BLaER1 treated with 17β-estradiol and CSF1 and Interleukin-3, amounts not matched to agents 10 nM and 100 nM (cell line): ENCODE results near the gene INPP5J.
A peak's percentile ranks its signal among the peaks of the same experiment; 100 is the strongest.
"Not testable (repeated sequence)": the region's sequence is repeated elsewhere in the genome, so short reads cannot be mapped to it uniquely, and the experiment has no call there.

ENCODE experiments used
- H3K27ac ChIP-seq, 11 experiments: shearing (Covaris generic); formaldehyde crosslinking; 2 replicates each; pipeline ENCODE4 v1.8.1; 2022
- H3K27me3 ChIP-seq, 11 experiments: shearing (Covaris generic); formaldehyde crosslinking; 2 replicates each; pipeline ENCODE4 v1.8.1; 2022
- H3K36me3 ChIP-seq, 11 experiments: shearing (Covaris generic); formaldehyde crosslinking; 2 replicates each; pipeline ENCODE4 v1.8.1; 2022
- H3K4me1 ChIP-seq, 10 experiments: shearing (Covaris generic); formaldehyde crosslinking; 2 replicates each; pipeline ENCODE4 v1.8.1; 2022
- H3K4me2 ChIP-seq, 11 experiments: shearing (Covaris generic); formaldehyde crosslinking; 2 replicates each; pipeline ENCODE4 v1.8.1; 2022
- H3K4me3 ChIP-seq, 10 experiments: shearing (Covaris generic); formaldehyde crosslinking; 2 replicates each; pipeline ENCODE4 v1.8.1; 2022
- H3K9ac ChIP-seq, 11 experiments: shearing (Covaris generic); formaldehyde crosslinking; 2 replicates each; pipeline ENCODE4 v1.8.1; 2022
- H3K9me3 ChIP-seq, 11 experiments: shearing (Covaris generic); formaldehyde crosslinking; replicated peaks in 1 of 11; 2 replicates each; pipeline ENCODE4 v1.8.1; 2022
- H4K20me1 ChIP-seq, 11 experiments: shearing (Covaris generic); formaldehyde crosslinking; 2 replicates each; pipeline ENCODE4 v1.8.1; 2022
- Cebpa-rat ChIP-seq, 11 experiments: shearing (Covaris generic); IDR thresholded peaks; 2 replicates each; pipeline ENCODE4 v1.8.1; 2022

INPP5J gene

GRCh38 chr22:31160328-31160978 is 37.7 kb downstream of the INPP5J start:
- Histone ChIP-seq H3K36me3 (peaks cover 11 to 24% (median 22%) of the 10 kb centered on the region in 11 experiments; a peak in 21 of 22 replicates), H4K20me1 (peaks cover 0 to 44% (median 2%) of the 10 kb centered on the region in 11 experiments; a peak in 10 of 22 replicates), H3K9me3 (no peaks in the 10 kb centered on the region), H3K4me1 (peaks cover 16 to 44% (median 25%) of the 10 kb centered on the region in 10 experiments), H3K27ac (peak overlapping the region; percentile 81 to 94 (median 89)), H3K9ac (peak overlapping the region; percentile 81 to 92 (median 87)), H3K4me3 (peak overlapping the region; percentile 70 to 86 (median 76)), H3K27me3 (no peaks in the 10 kb centered on the region), H3K4me2 (peak overlapping the region; percentile 77 to 96 (median 89))
- TF ChIP-seq Cebpa-rat (IDR thresholded peaks at IDR 0.05) = no peak

- H3K36me3 ChIP-seq = peaks cover 20 to 34% (median 32%) of the 10 kb centered on the region in 11 experiments; a peak in 21 of 22 replicates
- peak overlapping the region; percentile 77 to 96 (median 89) for H3K4me2 ChIP-seq
- H3K4me3 ChIP-seq = peak overlapping the region in 9 of 10 experiments; percentile 3 to 86 (median 76); a peak in 12 of 20 replicates
- H3K27me3 ChIP-seq = no peaks in the 10 kb centered on the region
- peak overlapping the region in 9 of 11 experiments; percentile 84 to 92 (median 87); a peak in 13 of 22 replicates for H3K9ac ChIP-seq
- no peaks in the 10 kb centered on the region for H3K9me3 ChIP-seq
- TF ChIP-seq Cebpa-rat (IDR thresholded peaks at IDR 0.05) = no peak
- no peak overlapping the region; a peak in 1 of 22 replicates for H3K27ac ChIP-seq
- peaks cover 16 to 47% (median 25%) of the 10 kb centered on the region in 10 experiments for H3K4me1 ChIP-seq
- peaks cover 0 to 53% (median 8%) of the 10 kb centered on the region in 11 experiments; a peak in 10 of 22 replicates for H4K20me1 ChIP-seq
Measured at GRCh38 chr22:31161386-31161785, 38.6 kb downstream of the INPP5J start.

- H3K4me3 ChIP-seq = peak overlapping the region in 3 of 10 experiments; percentile 76 to 86 (median 76); a peak in 4 of 20 replicates
- H3K9ac ChIP-seq = peak overlapping the region in 5 of 11 experiments; percentile 85 to 92 (median 87); a peak in 6 of 22 replicates
- H3K27me3 ChIP-seq = no peaks in the 10 kb centered on the region
- peaks cover 0 to 60% (median 8%) of the 10 kb centered on the region in 11 experiments; a peak in 10 of 22 replicates for H4K20me1 ChIP-seq
- peaks cover 16 to 47% (median 25%) of the 10 kb centered on the region in 10 experiments for H3K4me1 ChIP-seq
- peak overlapping the region; percentile 77 to 96 (median 89) for H3K4me2 ChIP-seq
- H3K36me3 ChIP-seq = peaks cover 23 to 42% (median 36%) of the 10 kb centered on the region in 11 experiments; a peak in 21 of 22 replicates
- H3K27ac ChIP-seq = no peak overlapping the region
- H3K9me3 ChIP-seq = no peaks in the 10 kb centered on the region
- no peak for TF ChIP-seq Cebpa-rat (IDR thresholded peaks at IDR 0.05)
Measured at GRCh38 chr22:31162015-31162765, 39.4 kb downstream of the INPP5J start.

GRCh38 chr22:31170971-31171370 is 48.2 kb downstream of the INPP5J start:
- peaks cover 0 to 99% (median 28%) of the 10 kb centered on the region in 11 experiments; a peak in 14 of 22 replicates for H4K20me1 ChIP-seq
- no peaks in the 10 kb centered on the region for H3K9me3 ChIP-seq
- TF ChIP-seq Cebpa-rat (IDR thresholded peaks at IDR 0.05) = no peak
- H3K27me3 ChIP-seq = no peaks in the 10 kb centered on the region
- H3K36me3 ChIP-seq = peaks cover 12 to 89% (median 35%) of the 10 kb centered on the region in 11 experiments; a peak in 21 of 22 replicates
- H3K4me1 ChIP-seq = peaks cover 0 to 40% (median 6%) of the 10 kb centered on the region in 10 experiments; a peak in 11 of 20 replicates
- H3K9ac ChIP-seq = no peak overlapping the region
- H3K27ac ChIP-seq = no peak overlapping the region
- H3K4me3 ChIP-seq = no peak overlapping the region
- H3K4me2 ChIP-seq = no peak overlapping the region

DNA sequence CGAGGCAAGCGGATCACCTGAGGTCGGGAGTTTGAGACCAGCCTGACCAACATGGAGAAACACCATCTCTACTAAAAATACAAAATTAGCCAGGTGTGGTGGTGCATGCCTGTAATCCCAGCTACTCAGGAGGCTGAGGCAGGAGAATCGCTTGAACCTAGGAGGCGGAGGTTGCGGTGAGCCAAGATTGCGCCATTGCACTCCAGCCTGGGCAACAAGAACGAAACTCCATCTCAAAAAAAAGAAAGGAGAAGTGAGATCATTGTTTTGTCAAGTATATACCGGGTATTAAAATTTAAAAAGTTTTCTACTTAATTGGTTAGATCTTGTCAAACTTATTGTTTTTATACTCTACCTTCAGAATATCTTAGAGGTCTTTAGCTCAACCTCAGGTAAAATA is 49.0 kb downstream of the INPP5J start:
- H3K9me3 ChIP-seq, H3K27me3 ChIP-seq, H3K9ac ChIP-seq, H3K4me3 ChIP-seq, H3K27ac ChIP-seq: not testable (repeated sequence)
- peaks cover under 1 to 100% (median 31%) of the 10 kb centered on the region in 11 experiments; a peak in 14 of 22 replicates for H4K20me1 ChIP-seq
- peaks cover 10 to 89% (median 36%) of the 10 kb centered on the region in 11 experiments; a peak in 21 of 22 replicates for H3K36me3 ChIP-seq
- peak overlapping the region in 2 of 11 experiments; percentile 3 to 26; a peak in 1 of 22 replicates for H3K4me2 ChIP-seq
- H3K4me1 ChIP-seq = peaks cover 0 to 40% (median 6%) of the 10 kb centered on the region in 10 experiments; a peak in 11 of 20 replicates

- Histone ChIP-seq H3K4me3 (no peak overlapping the region), H4K20me1 (peaks cover 3 to 100% (median 36%) of the 10 kb centered on the region in 11 experiments; a peak in 15 of 22 replicates), H3K9ac (no peak overlapping the region), H3K4me1 (peaks cover 0 to 50% (median 6%) of the 10 kb centered on the region in 10 experiments; a peak in 11 of 20 replicates), H3K9me3 (no peaks in the 10 kb centered on the region), H3K27ac (no peak overlapping the region), H3K36me3 (peaks cover 17 to 89% (median 36%) of the 10 kb centered on the region in 11 experiments; a peak in 19 of 22 replicates), H3K27me3 (no peaks in the 10 kb centered on the region), H3K4me2 (peak overlapping the region in 3 of 11 experiments; percentile 1 to 31 (median 11); a peak in 3 of 22 replicates)
- no peak for TF ChIP-seq Cebpa-rat (IDR thresholded peaks at IDR 0.05)
Measured at GRCh38 chr22:31173386-31174145, 50.8 kb downstream of the INPP5J start.

DNA sequence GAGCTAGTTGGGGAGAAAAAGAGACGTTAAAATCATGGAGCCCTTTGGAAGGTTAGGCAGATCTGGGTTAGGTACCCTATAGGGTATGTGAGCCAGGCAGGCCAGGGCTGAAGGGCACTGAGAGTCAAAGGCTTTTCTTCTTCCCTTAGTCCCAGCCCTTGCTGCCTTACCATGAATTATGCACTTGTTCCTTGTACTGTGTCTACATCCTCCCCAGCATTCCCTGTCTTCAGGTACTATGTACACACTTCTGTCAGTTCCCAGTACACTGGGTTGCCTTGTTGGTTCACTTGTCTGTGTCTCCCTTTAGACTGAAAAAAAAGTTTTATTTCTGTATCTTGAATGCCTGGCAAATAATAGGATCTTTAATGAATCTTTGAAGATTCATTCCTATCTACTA is 54.2 kb downstream of the INPP5J start:
- TF ChIP-seq Cebpa-rat (IDR thresholded peaks at IDR 0.05) = no peak
- H3K4me2 ChIP-seq = no peak overlapping the region
- H3K27ac ChIP-seq = no peak overlapping the region
- H3K27me3 ChIP-seq = no peaks in the 10 kb centered on the region
- peaks cover 0 to 43% (median 14%) of the 10 kb centered on the region in 10 experiments; a peak in 18 of 20 replicates for H3K4me1 ChIP-seq
- H3K9ac ChIP-seq = no peak overlapping the region
- no peak overlapping the region for H3K4me3 ChIP-seq
- peaks cover 0 to 93% (median 34%) of the 10 kb centered on the region in 11 experiments; a peak in 14 of 22 replicates for H4K20me1 ChIP-seq
- H3K9me3 ChIP-seq = peaks cover 6 to 9% (median 9%) of the 10 kb centered on the region in 11 experiments; a peak in 17 of 22 replicates
- H3K36me3 ChIP-seq = peaks cover 31 to 96% (median 52%) of the 10 kb centered on the region in 11 experiments
